OCI-LY1 (cell line): Measurements from ENCODE around the gene SSMEM1.
A peak's percentile ranks its signal among the peaks of the same experiment; 100 is the strongest.

ENCODE experiments used
- EZH2 ChIP-seq: fragments of 200-600 bp; sonication (generic), shearing (Covaris generic); IDR thresholded peaks from 2 replicates; pipeline ENCODE4 v1.8.0; 2017; ENCODE audit warnings: borderline replicate concordance, mixed run types, mild to moderate bottlenecking, antibody characterized with exemption, low read length, moderate library complexity, mixed read lengths
- TF ChIP-seq, protein P1 (sequence below): fragments of 200-600 bp; sonication (generic), shearing (Covaris generic); IDR thresholded peaks from 2 replicates; pipeline ENCODE4 v1.5.1; 2017; ENCODE audit warnings: mild to moderate bottlenecking, antibody characterized with exemption, low read length, moderate library complexity, mixed read lengths

DNA sequence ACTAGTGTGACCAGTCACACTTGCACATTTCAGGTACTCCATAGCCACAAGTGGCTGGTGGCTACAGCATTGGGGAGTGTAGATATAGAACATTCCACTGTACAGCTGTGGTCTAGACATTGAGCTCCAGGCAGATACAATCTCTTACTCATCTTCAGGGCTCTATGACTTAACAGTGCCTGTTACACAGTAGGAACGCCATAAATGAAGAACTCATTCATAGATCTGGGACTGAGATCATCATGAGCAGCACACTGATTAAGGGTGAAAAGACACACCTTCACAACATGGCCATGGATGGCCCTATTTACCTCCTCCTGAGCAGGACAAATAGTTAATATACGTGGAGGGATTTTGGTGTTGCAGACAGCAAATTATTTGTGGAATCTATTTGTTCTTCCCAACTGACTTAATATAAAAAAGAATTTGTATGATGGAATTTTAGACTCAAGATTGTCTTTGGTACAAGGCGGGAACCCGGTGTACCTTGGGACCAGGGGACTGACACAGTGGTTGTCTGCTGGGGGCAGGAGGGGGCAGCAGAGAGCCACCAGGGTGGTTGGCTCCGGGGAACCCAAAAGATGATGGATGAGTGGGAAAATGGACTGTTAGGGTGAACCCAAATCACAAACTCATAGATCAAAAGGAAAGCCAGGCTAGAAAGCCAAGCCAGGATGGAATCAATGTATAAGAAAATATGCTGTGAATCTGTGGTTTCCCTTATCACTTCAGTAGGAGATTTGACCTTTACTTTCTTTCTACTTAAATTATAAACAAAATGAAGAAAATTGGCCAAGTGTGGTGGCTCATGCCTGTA is 34.7 kb downstream of the SSMEM1 start:
- TF ChIP-seq, protein P1, sequence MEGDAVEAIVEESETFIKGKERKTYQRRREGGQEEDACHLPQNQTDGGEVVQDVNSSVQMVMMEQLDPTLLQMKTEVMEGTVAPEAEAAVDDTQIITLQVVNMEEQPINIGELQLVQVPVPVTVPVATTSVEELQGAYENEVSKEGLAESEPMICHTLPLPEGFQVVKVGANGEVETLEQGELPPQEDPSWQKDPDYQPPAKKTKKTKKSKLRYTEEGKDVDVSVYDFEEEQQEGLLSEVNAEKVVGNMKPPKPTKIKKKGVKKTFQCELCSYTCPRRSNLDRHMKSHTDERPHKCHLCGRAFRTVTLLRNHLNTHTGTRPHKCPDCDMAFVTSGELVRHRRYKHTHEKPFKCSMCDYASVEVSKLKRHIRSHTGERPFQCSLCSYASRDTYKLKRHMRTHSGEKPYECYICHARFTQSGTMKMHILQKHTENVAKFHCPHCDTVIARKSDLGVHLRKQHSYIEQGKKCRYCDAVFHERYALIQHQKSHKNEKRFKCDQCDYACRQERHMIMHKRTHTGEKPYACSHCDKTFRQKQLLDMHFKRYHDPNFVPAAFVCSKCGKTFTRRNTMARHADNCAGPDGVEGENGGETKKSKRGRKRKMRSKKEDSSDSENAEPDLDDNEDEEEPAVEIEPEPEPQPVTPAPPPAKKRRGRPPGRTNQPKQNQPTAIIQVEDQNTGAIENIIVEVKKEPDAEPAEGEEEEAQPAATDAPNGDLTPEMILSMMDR = peak; percentile 100
- no peak for TF ChIP-seq EZH2
